SW480 (cell line): Measurements from ENCODE around the gene TBXAS1.

Source experiments
- DNase-seq: peaks from one replicate; pipeline ENCODE4 v3.0.0-alpha.2; 2016; ENCODE audit warnings: low spot score

The TBXAS1 gene

GRCh38 chr7:140050100-140050499 is 221.0 kb downstream of the TBXAS1 start:
- DNase-seq = no peak

GRCh38 chr7:140051820-140052219 is 222.8 kb downstream of the TBXAS1 start:
- DNase-seq = no peak

GRCh38 chr7:140053812-140054539 is 224.9 kb downstream of the TBXAS1 start:
- DNase-seq = no peak

- DNase-seq = no peak
These were observed 225.7 kb downstream of the TBXAS1 start for GRCh38 chr7:140054751-140055150.

- no peak for DNase-seq
These were observed 226.8 kb downstream of the TBXAS1 start for GRCh38 chr7:140055833-140056232.

GRCh38 chr7:140056431-140057142 is 227.5 kb downstream of the TBXAS1 start:
- DNase-seq = no peak

- no peak for DNase-seq
These were observed 228.1 kb downstream of the TBXAS1 start for GRCh38 chr7:140057143-140057535.

GRCh38 chr7:140058517-140058916 is 229.5 kb downstream of the TBXAS1 start:
- DNase-seq = no peak

GRCh38 chr7:140059273-140060242 is 230.5 kb downstream of the TBXAS1 start:
- peak; percentile 43 for DNase-seq

GRCh38 chr7:140060243-140060630 is 231.2 kb downstream of the TBXAS1 start:
- no peak for DNase-seq

- no peak for DNase-seq
These were observed 231.9 kb downstream of the TBXAS1 start for GRCh38 chr7:140060788-140061606.

GRCh38 chr7:140061607-140061930 is 232.5 kb downstream of the TBXAS1 start:
- no peak for DNase-seq

- no peak for DNase-seq
These were observed 233.1 kb downstream of the TBXAS1 start for GRCh38 chr7:140062118-140062527.

- peak; percentile 84 for DNase-seq
These were observed 233.7 kb downstream of the TBXAS1 start, which contains the start of gene PARP12 for GRCh38 chr7:140062528-140063299. TSS of gene PARP12 (minus strand) at chr7:140062951. CDS start at chr7:140062847, 104 bp downstream.

GRCh38 chr7:140067052-140067451 is 238.0 kb downstream of the TBXAS1 start:
- no peak for DNase-seq

GRCh38 chr7:140068033-140068432 is 239.0 kb downstream of the TBXAS1 start:
- no peak for DNase-seq

GRCh38 chr7:140069298-140069949 is 240.4 kb downstream of the TBXAS1 start:
- no peak for DNase-seq
